ENCODE results near the gene RGSL1. TPM values are rescaled to one million over a fixed set of nuclear protein-coding genes. Genes with fewer than 3 reads are reported as not detected.

RGSL1 gene
- total RNA-seq, 2 experiments from 2014 or later: not detected

- Histone ChIP-seq H3K4me3 (ENCODE audit: low read length) (no peak overlapping the region), H3K9me3 (ENCODE audit: control insufficient read depth in 1 of 2, insufficient read depth in 1 of 2, low read length in 2 of 2) (no peaks in the 10 kb centered on the region), H3K27ac (ENCODE audit: low read depth in 1 of 2, low read length in 2 of 2) (no peak overlapping the region), H3K36me3 (ENCODE audit: insufficient read depth, low read length) (peaks cover 53% of the 10 kb centered on the region), H3K4me1 (ENCODE audit: insufficient read depth, low read length) (peaks cover 42% of the 10 kb centered on the region), H3K27me3 (ENCODE audit: control insufficient read depth in 1 of 2, insufficient read depth in 2 of 2, low read length in 2 of 2) (no peaks in the 10 kb centered on the region)
- DNase-seq: no peak
- Mint-ChIP-seq H3K4me1 (ENCODE audit: low read depth) (peaks cover 79% of the 10 kb centered on the region), H3K4me3 (peak overlapping the region; percentile 61), H3K36me3 (ENCODE audit: low read depth) (peaks cover 93% of the 10 kb centered on the region), H3K27ac (no peak overlapping the region), H3K27me3 (no peaks in the 10 kb centered on the region), H3K9me3 (peaks cover 2% of the 10 kb centered on the region)
- ATAC-seq (ENCODE audit: poor library complexity): no peak
- CTCF ChIA-PET: interaction anchor here (1.0 kb wide), 1 partner anchor 11 kb away, joined by 3 read pairs; no protein-coding TSS in a partner anchor
- TF ChIP-seq CTCF (IDR thresholded peaks at IDR 0.05): no peak
- intact Hi-C loops (cut with DNase I, micrococcal nuclease): loop anchor here (5.0 to 10.0 kb wide), 2 partner anchors 253 to 1950 kb away; partner anchors contain the start of genes DHX9 (in 1 of the 2) and XPR1 (in 1 of the 2)
- POLR2A ChIA-PET: no interaction called here
Measured at GRCh38 chr1:182584746-182585145, 134.8 kb downstream of the RGSL1 start.

- peak overlapping the region; percentile 42 for H3K4me3 Mint-ChIP-seq
- Histone ChIP-seq H3K27ac (ENCODE audit: low read depth in 1 of 2, low read length in 2 of 2) (no peak overlapping the region), H3K4me3 (ENCODE audit: low read length) (no peak overlapping the region), H3K4me1 (ENCODE audit: insufficient read depth, low read length) (peaks cover 42% of the 10 kb centered on the region), H3K9me3 (ENCODE audit: control insufficient read depth in 1 of 2, insufficient read depth in 1 of 2, low read length in 2 of 2) (no peaks in the 10 kb centered on the region), H3K27me3 (ENCODE audit: control insufficient read depth in 1 of 2, insufficient read depth in 2 of 2, low read length in 2 of 2) (no peaks in the 10 kb centered on the region), H3K36me3 (ENCODE audit: insufficient read depth, low read length) (peaks cover 37% of the 10 kb centered on the region)
- H3K36me3 Mint-ChIP-seq (ENCODE audit: low read depth): peaks cover 81% of the 10 kb centered on the region
- intact Hi-C loops (cut with DNase I, micrococcal nuclease): loop anchor here (5.0 to 10.0 kb wide), 2 partner anchors 251 to 1952 kb away; partner anchors contain the start of genes DHX9 (in 1 of the 2) and XPR1 (in 1 of the 2)
- ATAC-seq (ENCODE audit: poor library complexity) (no peak), DNase-seq (no peak)
- H3K4me1 Mint-ChIP-seq (ENCODE audit: low read depth): peaks cover 71% of the 10 kb centered on the region
- peaks cover 2% of the 10 kb centered on the region for H3K9me3 Mint-ChIP-seq
- ChIA-PET POLR2A (interaction anchor here (3.6 kb wide), 1 partner anchor 29 kb away, joined by 32 read pairs; no protein-coding TSS in a partner anchor), CTCF (interaction anchor here (1.7 to 2.8 kb wide), 2 partner anchors 9 to 15 kb away, joined by 7 to 13 read pairs; no protein-coding TSS in a partner anchor)
- no peaks in the 10 kb centered on the region for H3K27me3 Mint-ChIP-seq
- H3K27ac Mint-ChIP-seq: no peak overlapping the region
- no peak for TF ChIP-seq CTCF (IDR thresholded peaks at IDR 0.05)
Measured at GRCh38 chr1:182586380-182586779, 136.4 kb downstream of the RGSL1 start.

GRCh38 chr1:182587093-182587492 is 137.1 kb downstream of the RGSL1 start:
- no peak for TF ChIP-seq CTCF (IDR thresholded peaks at IDR 0.05)
- no peaks in the 10 kb centered on the region for H3K27me3 ChIP-seq (ENCODE audit: control insufficient read depth in 1 of 2, insufficient read depth in 2 of 2, low read length in 2 of 2)
- peaks cover 31% of the 10 kb centered on the region for H3K36me3 ChIP-seq (ENCODE audit: insufficient read depth, low read length)
- Mint-ChIP-seq H3K36me3 (ENCODE audit: low read depth) (peaks cover 73% of the 10 kb centered on the region), H3K9me3 (peaks cover 2% of the 10 kb centered on the region), H3K4me3 (no peak overlapping the region), H3K27me3 (no peaks in the 10 kb centered on the region), H3K4me1 (ENCODE audit: low read depth) (peaks cover 68% of the 10 kb centered on the region), H3K27ac (peak overlapping the region; percentile 99)
- H3K4me3 ChIP-seq (ENCODE audit: low read length): no peak overlapping the region
- peaks cover 42% of the 10 kb centered on the region for H3K4me1 ChIP-seq (ENCODE audit: insufficient read depth, low read length)
- H3K27ac ChIP-seq (ENCODE audit: low read depth in 1 of 2, low read length in 2 of 2): no peak overlapping the region
- DNase-seq: no peak
- no peak for ATAC-seq (ENCODE audit: poor library complexity)
- intact Hi-C loops (cut with DNase I, micrococcal nuclease): loop anchor here (5.0 to 10.0 kb wide), 2 partner anchors 250 to 1952 kb away; partner anchors contain the start of genes DHX9 (in 1 of the 2) and XPR1 (in 1 of the 2)
- ChIA-PET CTCF (interaction anchor here (0.7 to 2.8 kb wide), 4 partner anchors 9 to 320 kb away, joined by 3 to 13 read pairs (median 5); no protein-coding TSS in a partner anchor), POLR2A (interaction anchor here (0.7 to 3.6 kb wide), 3 partner anchors 18 to 451 kb away, joined by 3 to 38 read pairs (median 32); partner anchors contain the start of gene RGS16)
- H3K9me3 ChIP-seq (ENCODE audit: control insufficient read depth in 1 of 2, insufficient read depth in 1 of 2, low read length in 2 of 2): no peaks in the 10 kb centered on the region

All from CD4-positive, alpha-beta T cell (primary cell).